Measurements from ENCODE around the gene IFNK.

- TF ChIP-seq CTCF (IDR thresholded peaks at IDR 0.05; ENCODE audit: insufficient read depth, low read length, poor library complexity, severe bottlenecking) (no peak), EZH2phosphoT487 (conservative IDR thresholded peaks at IDR 0.05; ENCODE audit: low read length) (no peak)
Observed at GRCh38 chr9:27556470-27556869, 32.4 kb downstream of the IFNK start.

Data from SU-DHL-6 (cell line).